ENCODE data around the gene EGFL6. TPM values are rescaled to one million over a fixed set of nuclear protein-coding genes. Genes with fewer than 3 reads are reported as not detected.
"Not testable (repeated sequence)": the region's sequence is repeated elsewhere in the genome, so short reads cannot be mapped to it uniquely, and the experiment has no call there.

EGFL6 gene
- polyA plus RNA-seq, 1 donor (not counting 4 experiments of a cell fraction or from before 2014, with no cell fraction given): 0.38 TPM

DNA sequence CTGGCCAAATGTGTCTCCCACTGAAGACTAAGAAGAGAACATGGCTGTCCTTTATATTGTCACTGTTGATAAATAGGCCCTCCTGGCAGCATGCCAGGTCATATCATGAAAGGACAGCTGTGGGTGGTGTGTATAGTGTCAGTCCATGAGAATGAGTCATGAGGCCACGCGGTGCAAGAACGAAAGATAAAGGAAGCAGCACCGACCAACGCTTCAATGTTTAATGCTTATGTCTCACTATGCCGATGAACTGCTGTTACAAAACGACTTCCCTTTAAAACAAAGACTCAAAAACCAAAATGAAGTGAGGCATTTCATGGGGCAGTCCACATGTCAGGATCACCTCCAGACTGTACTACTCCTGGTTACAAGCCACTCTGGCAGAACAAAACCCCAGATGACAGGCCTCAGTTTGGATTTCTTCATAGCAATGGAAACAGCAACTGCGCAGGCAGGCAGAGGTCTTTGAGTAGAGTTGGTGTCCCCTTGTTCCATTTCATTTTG, 78.4 kb downstream of the EGFL6 start:
- no peak for FAIRE-seq
- no peak for DNase-seq (ENCODE audit: low read depth, low spot score)

DNA sequence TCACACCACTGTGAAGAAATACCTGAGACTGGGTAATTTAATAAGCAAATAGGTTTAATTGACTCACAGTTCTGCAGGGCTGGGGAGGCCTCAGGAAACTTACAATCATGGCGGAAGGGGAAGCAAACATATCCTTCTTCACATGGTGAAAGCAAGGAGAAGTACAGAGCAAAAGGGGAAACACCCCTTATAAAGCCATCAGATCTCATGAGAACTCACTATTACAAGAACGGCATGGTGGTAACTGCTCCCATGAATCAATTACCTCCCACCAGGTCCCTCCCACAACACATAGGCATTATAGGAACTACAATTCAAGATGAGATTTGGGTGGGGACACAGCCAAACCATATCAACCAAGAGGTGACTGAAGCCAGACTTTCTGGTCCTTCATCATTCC, 78.9 kb downstream of the EGFL6 start:
- not testable (repeated sequence) for FAIRE-seq

More for the DNA sequence above, 78.4 kb downstream of the EGFL6 start:
- Histone ChIP-seq H3K79me2 (ENCODE audit: control insufficient read depth, insufficient read depth, low read length) (no peaks in the 10 kb centered on the region), H3K36me3 (ENCODE audit: control insufficient read depth in 2 of 2, extremely low read depth in 1 of 2, insufficient read depth in 2 of 2, low read length in 2 of 2) (no peaks in the 10 kb centered on the region), H3K27ac (ENCODE audit: control insufficient read depth, insufficient read depth, low read length) (no peak overlapping the region), H3K9me3 (ENCODE audit: control insufficient read depth, low read depth, low read length) (no peaks in the 10 kb centered on the region), H3K4me1 (ENCODE audit: control insufficient read depth, extremely low read depth, insufficient read depth, low read length) (peaks cover 6% of the 10 kb centered on the region), H3K4me2 (ENCODE audit: control insufficient read depth, extremely low read depth, insufficient read depth, low read depth, low read length) (no peak overlapping the region), H4K20me1 (ENCODE audit: control insufficient read depth, extremely low read depth, insufficient read depth, low read length) (no peaks in the 10 kb centered on the region), H3K9me1 (ENCODE audit: control insufficient read depth, extremely low read depth, insufficient read depth, low read length) (no peaks in the 10 kb centered on the region), H3K9ac (ENCODE audit: control insufficient read depth, extremely low read depth, insufficient read depth, low read length) (no peak overlapping the region), H3K4me3 (ENCODE audit: control insufficient read depth in 2 of 3, extremely low read depth in 1 of 3, insufficient read depth in 2 of 3, low read depth in 1 of 3, low read length in 3 of 3) (no peak overlapping the region), H3K27me3 (ENCODE audit: control insufficient read depth, extremely low read depth, insufficient read depth, low read length) (peaks cover 4% of the 10 kb centered on the region), H2AFZ (ENCODE audit: control insufficient read depth, low read length) (no peak overlapping the region)
- dilution Hi-C loops (cut with MboI; ENCODE audit: extremely low pct_ligation_motif_present, low sequenced_read_pairs): no loop called here
- TF ChIP-seq EZH2 (IDR thresholded peaks at IDR 0.05; ENCODE audit: low read length): no peak
- TF ChIP-seq, protein P1, sequence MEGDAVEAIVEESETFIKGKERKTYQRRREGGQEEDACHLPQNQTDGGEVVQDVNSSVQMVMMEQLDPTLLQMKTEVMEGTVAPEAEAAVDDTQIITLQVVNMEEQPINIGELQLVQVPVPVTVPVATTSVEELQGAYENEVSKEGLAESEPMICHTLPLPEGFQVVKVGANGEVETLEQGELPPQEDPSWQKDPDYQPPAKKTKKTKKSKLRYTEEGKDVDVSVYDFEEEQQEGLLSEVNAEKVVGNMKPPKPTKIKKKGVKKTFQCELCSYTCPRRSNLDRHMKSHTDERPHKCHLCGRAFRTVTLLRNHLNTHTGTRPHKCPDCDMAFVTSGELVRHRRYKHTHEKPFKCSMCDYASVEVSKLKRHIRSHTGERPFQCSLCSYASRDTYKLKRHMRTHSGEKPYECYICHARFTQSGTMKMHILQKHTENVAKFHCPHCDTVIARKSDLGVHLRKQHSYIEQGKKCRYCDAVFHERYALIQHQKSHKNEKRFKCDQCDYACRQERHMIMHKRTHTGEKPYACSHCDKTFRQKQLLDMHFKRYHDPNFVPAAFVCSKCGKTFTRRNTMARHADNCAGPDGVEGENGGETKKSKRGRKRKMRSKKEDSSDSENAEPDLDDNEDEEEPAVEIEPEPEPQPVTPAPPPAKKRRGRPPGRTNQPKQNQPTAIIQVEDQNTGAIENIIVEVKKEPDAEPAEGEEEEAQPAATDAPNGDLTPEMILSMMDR (optimal IDR thresholded peaks at IDR 0.05 in 1 of 3, IDR thresholded peaks at IDR 0.05 in 1 of 3, conservative IDR thresholded peaks at IDR 0.05 in 1 of 3; ENCODE audit: extremely low read depth in 1 of 3, insufficient read depth in 2 of 3, low read length in 3 of 3): no peak

DNA sequence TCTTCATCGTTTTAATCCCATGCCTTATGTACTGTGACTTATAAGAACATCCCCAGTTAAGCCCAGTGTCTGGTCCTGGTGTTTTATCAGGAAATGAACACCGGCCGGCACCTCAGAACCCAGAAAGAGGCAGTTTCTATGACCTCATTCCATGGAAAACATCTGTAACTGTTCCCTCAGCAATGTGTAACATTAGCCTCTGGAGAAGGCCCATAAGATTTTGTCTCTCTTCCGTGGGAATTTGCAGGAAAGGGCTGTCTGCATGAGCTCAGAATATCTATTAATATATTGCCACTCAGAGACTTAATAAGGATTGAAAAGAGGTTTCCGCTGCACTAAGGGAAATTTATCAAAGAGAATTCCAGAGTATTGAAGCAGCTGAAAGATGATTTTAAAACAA, 80.4 kb downstream of the EGFL6 start:
- H3K27me3 ChIP-seq (ENCODE audit: control insufficient read depth, extremely low read depth, insufficient read depth, low read length): peaks cover 4% of the 10 kb centered on the region
- DNase-seq (ENCODE audit: low read depth, low spot score) (no peak), FAIRE-seq (no peak)
- no peaks in the 10 kb centered on the region for H4K20me1 ChIP-seq (ENCODE audit: control insufficient read depth, extremely low read depth, insufficient read depth, low read length)
- no peaks in the 10 kb centered on the region for H3K9me1 ChIP-seq (ENCODE audit: control insufficient read depth, extremely low read depth, insufficient read depth, low read length)
- no peak overlapping the region for H3K4me3 ChIP-seq (ENCODE audit: control insufficient read depth in 2 of 3, extremely low read depth in 1 of 3, insufficient read depth in 2 of 3, low read depth in 1 of 3, low read length in 3 of 3)
- dilution Hi-C loops (cut with MboI; ENCODE audit: extremely low pct_ligation_motif_present, low sequenced_read_pairs): no loop called here
- peaks cover 12% of the 10 kb centered on the region for H3K4me1 ChIP-seq (ENCODE audit: control insufficient read depth, extremely low read depth, insufficient read depth, low read length)
- no peaks in the 10 kb centered on the region for H3K9me3 ChIP-seq (ENCODE audit: control insufficient read depth, low read depth, low read length)
- no peak overlapping the region for H2AFZ ChIP-seq (ENCODE audit: control insufficient read depth, low read length)
- no peak overlapping the region for H3K9ac ChIP-seq (ENCODE audit: control insufficient read depth, extremely low read depth, insufficient read depth, low read length)
- H3K79me2 ChIP-seq (ENCODE audit: control insufficient read depth, insufficient read depth, low read length): no peaks in the 10 kb centered on the region
- H3K27ac ChIP-seq (ENCODE audit: control insufficient read depth, insufficient read depth, low read length): no peak overlapping the region
- H3K36me3 ChIP-seq (ENCODE audit: control insufficient read depth in 2 of 2, extremely low read depth in 1 of 2, insufficient read depth in 2 of 2, low read length in 2 of 2): no peaks in the 10 kb centered on the region
- H3K4me2 ChIP-seq (ENCODE audit: control insufficient read depth, extremely low read depth, insufficient read depth, low read depth, low read length): no peak overlapping the region
- TF ChIP-seq, protein P1 (optimal IDR thresholded peaks at IDR 0.05 in 1 of 3, IDR thresholded peaks at IDR 0.05 in 1 of 3, conservative IDR thresholded peaks at IDR 0.05 in 1 of 3; ENCODE audit: extremely low read depth in 1 of 3, insufficient read depth in 2 of 3, low read length in 3 of 3): no peak
- no peak for TF ChIP-seq EZH2 (IDR thresholded peaks at IDR 0.05; ENCODE audit: low read length)

More for the DNA sequence above, 78.9 kb downstream of the EGFL6 start:
- DNase-seq (ENCODE audit: low read depth, low spot score); H3K9ac ChIP-seq (ENCODE audit: control insufficient read depth, extremely low read depth, insufficient read depth, low read length); H3K4me1 ChIP-seq (ENCODE audit: control insufficient read depth, extremely low read depth, insufficient read depth, low read length); H3K4me2 ChIP-seq (ENCODE audit: control insufficient read depth, extremely low read depth, insufficient read depth, low read depth, low read length); H3K9me1 ChIP-seq (ENCODE audit: control insufficient read depth, extremely low read depth, insufficient read depth, low read length); H4K20me1 ChIP-seq (ENCODE audit: control insufficient read depth, extremely low read depth, insufficient read depth, low read length); H3K9me3 ChIP-seq (ENCODE audit: control insufficient read depth, low read depth, low read length); H3K79me2 ChIP-seq (ENCODE audit: control insufficient read depth, insufficient read depth, low read length); H3K27ac ChIP-seq (ENCODE audit: control insufficient read depth, insufficient read depth, low read length); H2AFZ ChIP-seq (ENCODE audit: control insufficient read depth, low read length); H3K4me3 ChIP-seq (ENCODE audit: control insufficient read depth in 2 of 3, extremely low read depth in 1 of 3, insufficient read depth in 2 of 3, low read depth in 1 of 3, low read length in 3 of 3); dilution Hi-C loops (cut with MboI; ENCODE audit: extremely low pct_ligation_motif_present, low sequenced_read_pairs); H3K36me3 ChIP-seq (ENCODE audit: control insufficient read depth in 2 of 2, extremely low read depth in 1 of 2, insufficient read depth in 2 of 2, low read length in 2 of 2); H3K27me3 ChIP-seq (ENCODE audit: control insufficient read depth, extremely low read depth, insufficient read depth, low read length): not testable (repeated sequence)

Measured in keratinocyte (primary cell).